Measurements from ENCODE around the gene EFNA3. TPM values are rescaled to one million over a fixed set of nuclear protein-coding genes. Genes with fewer than 3 reads are reported as not detected.

The EFNA3 gene
- total and polyA plus RNA-seq, 2 donors (not counting 3 experiments of a cell fraction or from before 2014, with no cell fraction given) = 2.2 to 2.5 TPM

- H3K9me1 ChIP-seq (replicated peaks; ENCODE audit: control insufficient read depth, extremely low read depth, insufficient read depth, low read length) = no peaks in the 10 kb centered on the region
- peaks cover 5% of the 10 kb centered on the region for H3K79me2 ChIP-seq (ENCODE audit: control insufficient read depth, insufficient read depth, low read length)
- H3K27me3 ChIP-seq (ENCODE audit: control insufficient read depth in 2 of 2, insufficient read depth in 2 of 2, low read length in 2 of 2) = no peaks in the 10 kb centered on the region
- POLR2A ChIA-PET = no interaction called here
- TF ChIP-seq MYC (IDR thresholded peaks at IDR 0.05; ENCODE audit: low read depth, low read length) = no peak
- FAIRE-seq (no peak), DNase-seq (ENCODE audit: low read depth, low spot score) (no peak)
- intact Hi-C loops (cut with micrococcal nuclease) = no loop called here
- no peak overlapping the region for H3K4me3 ChIP-seq (replicated peaks in 1 of 3; ENCODE audit: insufficient read depth in 1 of 3, low read depth in 1 of 3, low read length in 3 of 3)
- no TSS peak for BruUV-seq (replicated peaks)
- dilution Hi-C loops (cut with MboI; ENCODE audit: extremely low pct_ligation_motif_present, low sequenced_read_pairs) = no loop called here
- no peaks in the 10 kb centered on the region for H3K9me3 ChIP-seq (replicated peaks; ENCODE audit: control insufficient read depth, insufficient read depth, low read length)
- H2AFZ ChIP-seq (ENCODE audit: low read depth, low read length) = no peak overlapping the region
- H3K27ac ChIP-seq (ENCODE audit: insufficient read depth, low read depth, low read length) = no peak overlapping the region
- no peak overlapping the region for H3K4me2 ChIP-seq (ENCODE audit: insufficient read depth, low read length)
- no peaks in the 10 kb centered on the region for H4K20me1 ChIP-seq (replicated peaks; ENCODE audit: control insufficient read depth, extremely low read depth, insufficient read depth, low read length)
- H3K9ac ChIP-seq (replicated peaks; ENCODE audit: extremely low read depth, insufficient read depth, low read length) = no peak overlapping the region
- H3K36me3 ChIP-seq (ENCODE audit: control insufficient read depth in 2 of 2, extremely low read depth in 1 of 2, insufficient read depth in 2 of 2, low read length in 2 of 2) = peaks cover 7 to 28% of the 10 kb centered on the region in 2 experiments
- CTCF ChIA-PET = interaction anchor here (0.6 to 6.7 kb wide), 27 partner anchors 9 to 503 kb away, joined by 3 to 67 read pairs (median 5); partner anchors contain the start of genes ADAM15, CKS1B, FLAD1 and KRTCAP2
- peaks cover 10% of the 10 kb centered on the region for H3K4me1 ChIP-seq (ENCODE audit: control insufficient read depth, extremely low read depth, insufficient read depth, low read length)
Observed at GRCh38 chr1:155062151-155062686, 16.4 kb upstream of the EFNA3 start.

GRCh38 chr1:155062702-155063411, 15.8 kb upstream of the EFNA3 start:
- peaks cover 4 to 21% of the 10 kb centered on the region in 2 experiments for H3K36me3 ChIP-seq (ENCODE audit: control insufficient read depth in 2 of 2, extremely low read depth in 1 of 2, insufficient read depth in 2 of 2, low read length in 2 of 2)
- DNase-seq (ENCODE audit: low read depth, low spot score) (no peak), FAIRE-seq (no peak)
- no TSS peak for BruUV-seq (replicated peaks)
- H2AFZ ChIP-seq (ENCODE audit: low read depth, low read length) = no peak overlapping the region
- H4K20me1 ChIP-seq (replicated peaks; ENCODE audit: control insufficient read depth, extremely low read depth, insufficient read depth, low read length) = no peaks in the 10 kb centered on the region
- H3K79me2 ChIP-seq (ENCODE audit: control insufficient read depth, insufficient read depth, low read length) = peaks cover 5% of the 10 kb centered on the region
- H3K4me3 ChIP-seq (replicated peaks in 1 of 3; ENCODE audit: insufficient read depth in 1 of 3, low read depth in 1 of 3, low read length in 3 of 3) = no peak overlapping the region
- peaks cover 10% of the 10 kb centered on the region for H3K4me1 ChIP-seq (ENCODE audit: control insufficient read depth, extremely low read depth, insufficient read depth, low read length)
- dilution Hi-C loops (cut with MboI; ENCODE audit: extremely low pct_ligation_motif_present, low sequenced_read_pairs) (no loop called here), intact Hi-C loops (cut with micrococcal nuclease) (loop anchor here (1.0 kb wide), 2 partner anchors 21 to 126 kb away; no protein-coding TSS in a partner anchor)
- CTCF ChIA-PET = interaction anchor here (0.8 to 6.7 kb wide), 8 partner anchors 8 to 105 kb away, joined by 3 to 49 read pairs (median 6); partner anchors contain the start of genes ADAM15 and LENEP
- no peak overlapping the region for H3K9ac ChIP-seq (replicated peaks; ENCODE audit: extremely low read depth, insufficient read depth, low read length)
- H3K9me3 ChIP-seq (replicated peaks; ENCODE audit: control insufficient read depth, insufficient read depth, low read length) = no peaks in the 10 kb centered on the region
- no peaks in the 10 kb centered on the region for H3K27me3 ChIP-seq (ENCODE audit: control insufficient read depth in 2 of 2, insufficient read depth in 2 of 2, low read length in 2 of 2)
- H3K4me2 ChIP-seq (ENCODE audit: insufficient read depth, low read length) = no peak overlapping the region
- POLR2A ChIA-PET = no interaction called here
- H3K9me1 ChIP-seq (replicated peaks; ENCODE audit: control insufficient read depth, extremely low read depth, insufficient read depth, low read length) = no peaks in the 10 kb centered on the region
- no peak overlapping the region for H3K27ac ChIP-seq (ENCODE audit: insufficient read depth, low read depth, low read length)
- TF ChIP-seq FOS (IDR thresholded peaks at IDR 0.05; ENCODE audit: borderline replicate concordance, insufficient read depth, low read length) = no peak
- TF ChIP-seq, protein P1, sequence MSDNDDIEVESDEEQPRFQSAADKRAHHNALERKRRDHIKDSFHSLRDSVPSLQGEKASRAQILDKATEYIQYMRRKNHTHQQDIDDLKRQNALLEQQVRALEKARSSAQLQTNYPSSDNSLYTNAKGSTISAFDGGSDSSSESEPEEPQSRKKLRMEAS (IDR thresholded peaks at IDR 0.05; ENCODE audit: insufficient read depth, insufficient read length) = no peak
- TF ChIP-seq, protein P2, sequence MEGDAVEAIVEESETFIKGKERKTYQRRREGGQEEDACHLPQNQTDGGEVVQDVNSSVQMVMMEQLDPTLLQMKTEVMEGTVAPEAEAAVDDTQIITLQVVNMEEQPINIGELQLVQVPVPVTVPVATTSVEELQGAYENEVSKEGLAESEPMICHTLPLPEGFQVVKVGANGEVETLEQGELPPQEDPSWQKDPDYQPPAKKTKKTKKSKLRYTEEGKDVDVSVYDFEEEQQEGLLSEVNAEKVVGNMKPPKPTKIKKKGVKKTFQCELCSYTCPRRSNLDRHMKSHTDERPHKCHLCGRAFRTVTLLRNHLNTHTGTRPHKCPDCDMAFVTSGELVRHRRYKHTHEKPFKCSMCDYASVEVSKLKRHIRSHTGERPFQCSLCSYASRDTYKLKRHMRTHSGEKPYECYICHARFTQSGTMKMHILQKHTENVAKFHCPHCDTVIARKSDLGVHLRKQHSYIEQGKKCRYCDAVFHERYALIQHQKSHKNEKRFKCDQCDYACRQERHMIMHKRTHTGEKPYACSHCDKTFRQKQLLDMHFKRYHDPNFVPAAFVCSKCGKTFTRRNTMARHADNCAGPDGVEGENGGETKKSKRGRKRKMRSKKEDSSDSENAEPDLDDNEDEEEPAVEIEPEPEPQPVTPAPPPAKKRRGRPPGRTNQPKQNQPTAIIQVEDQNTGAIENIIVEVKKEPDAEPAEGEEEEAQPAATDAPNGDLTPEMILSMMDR (IDR thresholded peaks at IDR 0.05; ENCODE audit: extremely low read depth in 1 of 2, insufficient read depth in 1 of 2, low read depth in 1 of 2, low read length in 2 of 2) = peak; percentile 7 to 38
- no peak for TF ChIP-seq MYC (IDR thresholded peaks at IDR 0.05; ENCODE audit: low read depth, low read length)
- TF ChIP-seq POLR2A (IDR thresholded peaks at IDR 0.05; ENCODE audit: low read depth, low read length) = no peak

All from endothelial cell of umbilical vein (primary cell).